H7 (cell line): Measurements from ENCODE around the gene ZFYVE27. TPM values are rescaled to one million over a fixed set of nuclear protein-coding genes. Genes with fewer than 3 reads are reported as not detected.
A peak's percentile ranks its signal among the peaks of the same experiment; 100 is the strongest.

Experiments used
- DNase-seq: peaks from one replicate; pipeline ENCODE4 v3.0.0; 2012
- H3K27me3 ChIP-seq: 2 replicates; pipeline ENCODE4 v1.6.0; 2011; ENCODE audit warnings: mild to moderate bottlenecking, low read length; ENCODE audit not compliant: control insufficient read depth, insufficient read depth
- H3K36me3 ChIP-seq: replicated peaks from 2 replicates; pipeline ENCODE4 v1.5.1; 2011; ENCODE audit warnings: low read length; ENCODE audit not compliant: control insufficient read depth, insufficient read depth
- H3K4me3 ChIP-seq: 2 replicates; pipeline ENCODE4 v1.5.1; 2011; ENCODE audit warnings: low read depth, mild to moderate bottlenecking, control low read depth, low read length, moderate library complexity; ENCODE audit not compliant: insufficient read depth
- total RNA-seq: library from RNA; depleted of rRNA; stranded (reverse); fragments of >200 nt; shearing (Covaris generic); gene quantifications from 2 replicates; pipeline ENCODE4 v1.2.3, GENCODE V29; 2014

The ZFYVE27 gene
- total RNA-seq, 1 experiment from 2014 or later = 19.2 TPM

- DNase-seq = no peak
- H3K36me3 ChIP-seq = no peaks in the 10 kb centered on the region
- no peak overlapping the region for H3K4me3 ChIP-seq
- no peaks in the 10 kb centered on the region for H3K27me3 ChIP-seq
Observed at GRCh38 chr10:97711640-97712572, 25.0 kb upstream of the ZFYVE27 start.

DNA sequence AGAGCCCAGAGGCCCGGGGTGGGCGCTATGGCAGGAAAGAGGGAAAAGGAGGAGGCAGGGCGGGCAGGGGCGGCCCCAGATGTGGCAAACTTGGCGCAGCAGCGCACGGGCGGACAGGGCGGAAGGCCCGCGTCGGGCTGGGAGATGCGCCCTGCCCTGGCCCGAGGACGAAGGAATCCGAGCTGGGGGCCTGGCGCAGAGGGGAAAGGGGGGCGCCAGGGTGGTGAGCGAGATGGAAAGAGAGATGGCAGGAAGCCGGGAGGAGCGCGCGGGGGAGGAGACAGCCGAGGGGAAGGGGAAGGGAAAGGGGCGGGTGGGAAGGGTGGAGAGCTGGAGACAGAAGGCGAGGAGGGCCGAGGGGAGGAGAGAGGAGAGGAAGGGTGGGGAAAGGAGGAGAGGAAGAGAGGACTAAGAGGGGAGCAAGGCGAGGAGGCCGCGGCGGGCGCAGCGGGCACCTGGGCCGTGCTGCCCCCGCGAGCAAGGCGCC, 23.5 kb upstream of the ZFYVE27 start, which contains the start of gene MARVELD1:
MARVELD1 (plus strand) TSS at position 392 of the 487 bp plus-strand sequence. CDS start 147 bp downstream, outside the sequence.
- no peaks in the 10 kb centered on the region for H3K27me3 ChIP-seq
- peak; percentile 93 for DNase-seq
- H3K36me3 ChIP-seq = no peaks in the 10 kb centered on the region

DNA sequence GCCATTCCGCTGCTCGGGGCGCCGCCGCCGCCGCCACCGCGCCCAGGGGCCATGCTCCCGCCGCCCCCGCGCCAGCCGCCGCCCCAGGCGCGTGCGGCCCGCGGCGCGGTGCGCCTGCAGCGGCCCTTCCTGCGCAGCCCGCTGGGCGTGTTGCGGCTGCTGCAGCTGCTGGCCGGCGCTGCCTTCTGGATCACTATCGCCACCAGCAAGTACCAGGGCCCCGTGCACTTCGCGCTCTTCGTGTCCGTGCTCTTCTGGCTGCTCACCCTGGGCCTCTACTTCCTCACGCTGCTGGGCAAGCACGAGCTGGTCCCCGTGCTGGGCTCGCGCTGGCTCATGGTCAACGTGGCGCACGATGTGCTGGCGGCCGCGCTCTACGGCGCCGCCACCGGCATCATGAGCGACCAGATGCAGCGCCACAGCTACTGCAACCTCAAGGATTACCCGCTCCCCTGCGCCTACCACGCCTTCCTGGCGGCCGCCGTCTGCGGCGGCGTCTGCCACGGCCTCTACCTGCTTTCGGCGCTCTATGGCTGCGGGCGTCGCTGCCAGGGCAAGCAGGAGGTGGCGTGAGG, 23.0 kb upstream of the ZFYVE27 start:
- H3K27me3 ChIP-seq = no peaks in the 10 kb centered on the region
- H3K36me3 ChIP-seq = no peaks in the 10 kb centered on the region
- H3K4me3 ChIP-seq = peak overlapping the region; percentile 89
- peak; percentile 89 for DNase-seq

More for the DNA sequence above, 23.5 kb upstream of the ZFYVE27 start, which contains the start of gene MARVELD1:
- peak within 1 kb of the TSS; percentile 89 for H3K4me3 ChIP-seq

- Histone ChIP-seq H3K4me3 (peak overlapping the region; percentile 89), H3K36me3 (no peaks in the 10 kb centered on the region), H3K27me3 (no peaks in the 10 kb centered on the region)
- peak; percentile 87 for DNase-seq
Observed at GRCh38 chr10:97714401-97715258, 22.3 kb upstream of the ZFYVE27 start.

DNA sequence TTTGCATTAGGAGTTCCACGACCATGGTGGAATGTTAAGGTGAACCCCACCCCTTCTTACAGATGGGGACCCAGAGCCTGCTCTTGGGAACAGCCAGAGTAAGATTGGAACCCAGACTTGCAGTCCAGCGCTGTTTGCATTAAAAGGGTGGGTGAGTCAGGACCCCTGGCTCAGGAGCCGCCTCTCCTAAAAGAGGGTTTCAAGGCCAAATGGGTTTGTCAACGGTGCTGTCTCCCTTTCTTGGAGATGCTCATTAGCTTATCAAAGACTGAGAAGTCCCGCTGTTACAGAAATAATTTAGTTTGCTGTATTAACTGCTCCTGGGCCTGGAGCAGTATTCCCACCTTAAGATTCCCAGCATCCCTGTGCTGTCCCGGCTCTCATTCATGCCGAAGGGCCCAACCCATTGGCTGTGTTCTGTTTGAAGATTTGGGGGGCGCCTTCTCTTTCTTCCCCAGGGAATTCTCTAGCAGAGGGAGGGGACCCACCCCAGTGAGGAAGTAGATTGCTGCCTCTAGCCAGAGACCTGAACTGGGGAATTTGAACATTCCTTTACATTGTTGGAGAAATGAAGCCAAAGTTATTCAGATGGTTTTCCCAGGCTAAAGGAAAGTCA, 21.6 kb upstream of the ZFYVE27 start:
- Histone ChIP-seq H3K36me3 (no peaks in the 10 kb centered on the region), H3K27me3 (no peaks in the 10 kb centered on the region), H3K4me3 (peak overlapping the region; percentile 89)
- peak; percentile 69 for DNase-seq

DNA sequence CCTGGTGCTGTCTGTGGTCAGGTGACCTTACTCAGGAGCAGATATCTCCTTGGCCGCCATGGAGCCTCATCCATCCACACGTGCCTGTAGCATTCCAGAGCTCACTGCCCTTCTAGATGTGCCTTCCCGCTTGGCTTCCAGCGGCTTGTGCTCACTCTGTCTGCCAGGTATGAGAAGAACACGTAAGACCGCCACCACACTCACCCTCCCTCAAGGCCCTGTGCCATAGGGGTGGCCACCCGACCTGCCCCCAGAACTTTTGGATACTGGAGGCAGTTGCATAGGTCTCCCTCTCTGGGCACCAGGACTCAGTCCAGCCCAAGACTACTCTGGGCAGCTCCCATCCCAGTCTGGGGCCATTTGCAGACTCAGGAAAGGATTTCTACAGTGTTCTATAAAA, 19.3 kb upstream of the ZFYVE27 start:
- Histone ChIP-seq H3K4me3 (no peak overlapping the region), H3K36me3 (no peaks in the 10 kb centered on the region), H3K27me3 (no peaks in the 10 kb centered on the region)
- DNase-seq = peak; percentile 8

DNA sequence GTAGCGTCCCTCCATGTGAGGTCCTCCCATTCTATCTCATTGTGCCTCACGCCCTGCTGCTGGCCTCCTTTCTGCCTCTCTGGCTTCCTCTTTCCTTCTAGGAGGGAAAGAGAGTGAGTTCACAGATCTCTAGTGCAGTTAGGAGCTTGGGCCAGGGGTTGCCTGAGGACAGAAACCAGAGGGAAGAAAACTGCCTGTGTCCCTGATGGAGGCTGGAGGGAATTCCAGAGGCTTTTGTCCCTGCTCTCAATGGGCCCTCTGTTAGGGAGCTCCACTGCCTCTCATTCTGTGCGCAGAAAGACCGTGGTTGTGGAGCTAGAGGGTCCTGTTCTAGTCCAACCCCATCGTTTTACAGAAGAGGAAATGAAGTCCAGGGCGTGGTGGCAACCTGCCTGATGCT, 18.8 kb upstream of the ZFYVE27 start:
- Histone ChIP-seq H3K27me3 (no peaks in the 10 kb centered on the region), H3K4me3 (no peak overlapping the region), H3K36me3 (no peaks in the 10 kb centered on the region)
- DNase-seq = peak; percentile 18

DNA sequence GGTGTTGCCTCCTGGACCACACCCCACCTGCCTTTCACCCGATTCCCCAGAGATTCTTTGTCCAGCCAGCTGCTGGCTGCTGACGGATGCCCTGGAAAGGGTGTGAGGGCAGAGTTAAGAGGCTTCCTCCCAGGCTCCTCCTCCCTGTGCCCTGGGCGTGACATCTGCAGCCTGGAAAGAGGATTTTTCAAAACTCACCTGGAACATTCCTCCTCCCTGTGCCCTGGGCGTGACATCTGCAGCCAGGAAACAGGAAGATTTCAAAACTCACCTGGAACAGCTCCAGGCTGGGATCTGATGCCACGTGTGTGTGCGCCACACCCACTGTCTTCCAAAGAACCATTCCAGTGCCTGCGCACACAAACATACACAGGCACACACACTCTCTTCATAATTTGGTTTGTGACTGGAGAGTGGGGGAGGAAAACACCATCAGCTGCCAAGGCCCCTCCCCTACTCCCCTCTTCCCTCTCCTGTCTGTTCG, 18.2 kb upstream of the ZFYVE27 start:
- H3K4me3 ChIP-seq = no peak overlapping the region
- peak; percentile 36 for DNase-seq
- H3K27me3 ChIP-seq = no peaks in the 10 kb centered on the region
- H3K36me3 ChIP-seq = no peaks in the 10 kb centered on the region

DNA sequence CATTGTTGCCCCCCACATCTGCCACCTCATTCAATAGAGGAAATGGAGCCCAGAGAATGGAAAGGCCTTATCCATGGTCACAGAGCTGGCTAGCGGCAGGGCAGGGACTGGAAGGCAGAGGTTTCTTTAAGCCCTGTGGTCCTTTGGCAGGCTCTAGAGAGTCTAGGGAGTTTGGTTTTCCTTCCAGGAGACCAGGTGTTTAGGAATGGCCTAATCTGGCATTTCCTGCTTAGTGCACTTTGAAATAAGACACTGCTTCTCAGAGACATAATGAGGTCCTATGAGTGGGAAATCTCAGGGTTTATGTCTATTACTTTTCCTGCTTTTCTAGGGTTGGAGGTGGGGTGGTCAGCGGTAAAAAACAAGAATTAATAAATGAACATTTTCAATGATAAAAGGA, 17.3 kb upstream of the ZFYVE27 start:
- Histone ChIP-seq H3K36me3 (no peaks in the 10 kb centered on the region), H3K27me3 (no peaks in the 10 kb centered on the region), H3K4me3 (no peak overlapping the region)
- DNase-seq = peak; percentile 36

DNA sequence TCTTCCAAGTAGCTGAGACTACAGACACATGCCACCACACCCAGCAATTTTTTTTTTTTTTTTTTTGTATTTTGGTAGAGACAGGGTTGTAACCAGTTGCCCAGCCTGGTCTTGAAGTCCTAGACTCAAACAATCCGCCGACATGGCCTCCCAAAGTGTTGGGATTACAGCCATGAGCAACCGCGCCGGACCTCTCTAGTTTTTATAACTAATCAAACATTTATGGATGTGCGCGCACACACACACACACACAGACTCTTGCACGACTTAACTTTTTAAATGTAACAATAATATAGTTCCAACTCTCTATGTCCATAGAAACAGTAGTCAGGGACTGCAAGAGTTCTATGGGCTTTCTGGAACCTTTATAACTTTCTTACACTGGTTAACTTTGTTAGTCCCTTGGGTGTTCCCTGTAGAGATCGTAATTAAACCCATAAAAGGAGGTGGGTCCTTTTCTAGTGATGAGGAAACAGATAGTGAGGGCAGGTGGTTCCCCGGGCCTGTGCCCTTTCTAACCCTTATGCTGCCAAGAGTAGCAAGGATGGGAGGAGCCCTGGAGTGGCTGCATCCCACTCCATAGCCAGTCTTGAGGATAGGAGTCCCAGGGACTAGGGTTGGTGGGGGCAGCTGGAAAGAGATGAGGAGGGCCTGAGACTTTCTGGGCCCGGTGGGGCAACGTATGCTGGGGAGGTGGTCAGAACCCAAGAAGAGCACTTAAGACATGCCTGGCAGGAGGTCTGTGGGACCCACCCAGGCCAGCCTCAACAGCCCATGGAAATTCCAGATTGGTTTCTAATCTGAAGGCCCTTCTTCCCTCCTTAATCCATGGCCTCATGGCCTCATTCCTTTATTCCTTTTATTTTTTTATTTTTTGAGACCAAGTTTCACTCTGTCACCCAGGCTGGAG, 14.8 kb upstream of the ZFYVE27 start:
- Histone ChIP-seq H3K4me3 (no peak overlapping the region), H3K36me3 (no peaks in the 10 kb centered on the region), H3K27me3 (no peaks in the 10 kb centered on the region)
- no peak for DNase-seq

DNA sequence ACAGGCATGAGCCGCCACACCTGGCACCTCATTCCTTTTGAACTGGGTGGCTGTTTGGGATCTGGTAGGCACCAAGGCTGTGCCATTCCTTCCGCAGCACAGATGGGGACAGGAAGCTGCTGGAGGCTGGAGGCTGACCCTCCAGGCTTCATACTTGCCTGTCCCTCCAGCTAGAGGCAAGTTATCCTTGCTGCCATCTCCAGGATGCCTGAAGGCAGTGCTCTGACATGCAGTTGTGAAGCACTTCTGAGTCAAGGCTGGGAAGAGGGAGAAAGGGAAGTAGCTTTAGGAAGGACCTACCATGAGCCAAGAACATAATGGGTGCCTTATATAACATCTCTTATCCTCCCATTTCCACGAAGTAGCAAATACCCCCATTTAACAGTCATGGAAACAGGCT, 13.9 kb upstream of the ZFYVE27 start:
- Histone ChIP-seq H3K4me3 (no peak overlapping the region), H3K36me3 (no peaks in the 10 kb centered on the region), H3K27me3 (no peaks in the 10 kb centered on the region)
- peak; percentile 16 for DNase-seq

- Histone ChIP-seq H3K27me3 (no peaks in the 10 kb centered on the region), H3K4me3 (no peak overlapping the region), H3K36me3 (no peaks in the 10 kb centered on the region)
- DNase-seq = no peak
Observed at GRCh38 chr10:97724341-97724941, 12.5 kb upstream of the ZFYVE27 start.
